Endothelial cell (in vitro differentiated cells): ENCODE data around the gene SORCS3. TPM values are rescaled to one million over a fixed set of nuclear protein-coding genes. Genes with fewer than 3 reads are reported as not detected.

Source experiments
- DNase-seq: peaks from one replicate; pipeline ENCODE4 v3.0.0; 2021; ENCODE audit warnings: low spot score
- H3K27ac Mint-ChIP-seq: one replicate; pipeline ENCODE4 v1.8.0; 2021; ENCODE audit warnings: mixed read lengths, inconsistent platforms; ENCODE audit not compliant: unreplicated experiment
- H3K27me3 Mint-ChIP-seq: one replicate; pipeline ENCODE4 v1.8.0; 2021; ENCODE audit warnings: mild to moderate bottlenecking, moderate library complexity, mixed read lengths, inconsistent platforms; ENCODE audit not compliant: unreplicated experiment
- H3K36me3 Mint-ChIP-seq: one replicate; pipeline ENCODE4 v1.8.0; 2021; ENCODE audit warnings: mild to moderate bottlenecking, low read depth, mixed read lengths, inconsistent platforms; ENCODE audit not compliant: unreplicated experiment
- H3K4me1 Mint-ChIP-seq: one replicate; pipeline ENCODE4 v1.8.0; 2021; ENCODE audit warnings: mild to moderate bottlenecking, mixed read lengths, inconsistent platforms; ENCODE audit not compliant: unreplicated experiment
- H3K4me3 Mint-ChIP-seq: one replicate; pipeline ENCODE4 v1.8.0; 2021; ENCODE audit warnings: mild to moderate bottlenecking, mixed read lengths, inconsistent platforms; ENCODE audit not compliant: unreplicated experiment
- H3K9me3 Mint-ChIP-seq: one replicate; pipeline ENCODE4 v1.8.0; 2021; ENCODE audit warnings: mixed read lengths, inconsistent platforms; ENCODE audit not compliant: unreplicated experiment
- total RNA-seq: library from RNA; stranded (reverse); fragmentation: NEBNext Ultra II Directional; extraction: Animal tissue kit (Norgen Biotek cat#: 25700); gene quantifications from one replicate; pipeline ENCODE4 v1.2.1, GENCODE V29; 2021; ENCODE audit not compliant: unreplicated experiment
- TF ChIP-seq, protein P1 (sequence below): fragments of 200-600 bp; sonication (generic); IDR thresholded peaks from one replicate; pipeline ENCODE4 v1.5.0; 2021; ENCODE audit warnings: antibody characterized with exemption; ENCODE audit not compliant: unreplicated experiment

Gene SORCS3
- total RNA-seq, 1 donor from 2014 or later = not detected

DNA sequence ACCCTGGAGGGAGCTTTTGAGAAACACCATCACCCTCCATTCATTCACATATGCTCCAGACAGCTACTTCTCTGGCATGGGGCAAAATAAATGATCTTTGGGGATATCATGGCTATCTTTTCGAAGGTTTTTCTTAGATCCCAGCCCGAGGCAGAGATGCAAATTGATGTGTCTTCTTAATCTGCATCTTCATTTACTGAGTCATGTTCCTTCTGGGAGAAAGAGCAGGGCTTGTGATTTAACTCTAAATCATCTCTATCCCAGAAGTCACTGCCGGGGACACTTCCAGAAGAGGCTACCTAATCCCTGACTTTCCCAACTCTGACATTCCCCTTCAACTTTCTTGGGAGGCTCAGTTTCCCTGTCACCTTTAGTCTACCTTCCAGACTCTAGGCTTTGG is 90.1 kb downstream of the SORCS3 start:
- Mint-ChIP-seq H3K4me1 (no peaks in the 10 kb centered on the region), H3K4me3 (no peak overlapping the region), H3K27me3 (peaks cover 2% of the 10 kb centered on the region), H3K27ac (no peak overlapping the region), H3K9me3 (peaks cover 7% of the 10 kb centered on the region), H3K36me3 (no peaks in the 10 kb centered on the region)
- TF ChIP-seq, protein P1, sequence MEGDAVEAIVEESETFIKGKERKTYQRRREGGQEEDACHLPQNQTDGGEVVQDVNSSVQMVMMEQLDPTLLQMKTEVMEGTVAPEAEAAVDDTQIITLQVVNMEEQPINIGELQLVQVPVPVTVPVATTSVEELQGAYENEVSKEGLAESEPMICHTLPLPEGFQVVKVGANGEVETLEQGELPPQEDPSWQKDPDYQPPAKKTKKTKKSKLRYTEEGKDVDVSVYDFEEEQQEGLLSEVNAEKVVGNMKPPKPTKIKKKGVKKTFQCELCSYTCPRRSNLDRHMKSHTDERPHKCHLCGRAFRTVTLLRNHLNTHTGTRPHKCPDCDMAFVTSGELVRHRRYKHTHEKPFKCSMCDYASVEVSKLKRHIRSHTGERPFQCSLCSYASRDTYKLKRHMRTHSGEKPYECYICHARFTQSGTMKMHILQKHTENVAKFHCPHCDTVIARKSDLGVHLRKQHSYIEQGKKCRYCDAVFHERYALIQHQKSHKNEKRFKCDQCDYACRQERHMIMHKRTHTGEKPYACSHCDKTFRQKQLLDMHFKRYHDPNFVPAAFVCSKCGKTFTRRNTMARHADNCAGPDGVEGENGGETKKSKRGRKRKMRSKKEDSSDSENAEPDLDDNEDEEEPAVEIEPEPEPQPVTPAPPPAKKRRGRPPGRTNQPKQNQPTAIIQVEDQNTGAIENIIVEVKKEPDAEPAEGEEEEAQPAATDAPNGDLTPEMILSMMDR = no peak
- DNase-seq = no peak

DNA sequence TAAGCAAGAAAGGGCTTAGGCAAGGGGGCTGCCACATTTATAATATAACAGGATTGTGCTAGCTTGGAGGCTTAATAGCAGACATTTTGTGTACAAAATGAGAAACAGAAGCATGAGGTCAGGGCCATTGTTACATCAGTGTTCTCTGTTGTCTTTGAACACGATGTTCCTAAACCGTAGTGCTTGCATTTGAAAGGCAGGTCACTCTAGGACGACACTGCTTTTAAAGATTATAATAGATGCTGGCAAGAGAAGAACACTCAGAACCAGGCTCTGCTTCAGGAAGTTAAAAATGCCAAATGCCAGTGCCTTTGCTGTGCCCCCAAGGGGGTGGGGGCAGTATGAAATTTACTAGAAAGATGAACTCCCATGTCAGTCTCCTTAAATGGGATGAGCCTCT is 91.1 kb downstream of the SORCS3 start:
- peaks cover 2% of the 10 kb centered on the region for H3K27me3 Mint-ChIP-seq
- DNase-seq = no peak
- no peaks in the 10 kb centered on the region for H3K9me3 Mint-ChIP-seq
- H3K27ac Mint-ChIP-seq = no peak overlapping the region
- no peak overlapping the region for H3K4me3 Mint-ChIP-seq
- no peaks in the 10 kb centered on the region for H3K4me1 Mint-ChIP-seq
- TF ChIP-seq, protein P1 = no peak
- H3K36me3 Mint-ChIP-seq = no peaks in the 10 kb centered on the region

GRCh38 chr10:104734433-104734832 is 93.3 kb downstream of the SORCS3 start:
- H3K27ac Mint-ChIP-seq = no peak overlapping the region
- peaks cover 2% of the 10 kb centered on the region for H3K27me3 Mint-ChIP-seq
- no peaks in the 10 kb centered on the region for H3K9me3 Mint-ChIP-seq
- TF ChIP-seq, protein P1 = no peak
- no peak for DNase-seq
- no peaks in the 10 kb centered on the region for H3K4me1 Mint-ChIP-seq
- no peak overlapping the region for H3K4me3 Mint-ChIP-seq
- H3K36me3 Mint-ChIP-seq = no peaks in the 10 kb centered on the region

DNA sequence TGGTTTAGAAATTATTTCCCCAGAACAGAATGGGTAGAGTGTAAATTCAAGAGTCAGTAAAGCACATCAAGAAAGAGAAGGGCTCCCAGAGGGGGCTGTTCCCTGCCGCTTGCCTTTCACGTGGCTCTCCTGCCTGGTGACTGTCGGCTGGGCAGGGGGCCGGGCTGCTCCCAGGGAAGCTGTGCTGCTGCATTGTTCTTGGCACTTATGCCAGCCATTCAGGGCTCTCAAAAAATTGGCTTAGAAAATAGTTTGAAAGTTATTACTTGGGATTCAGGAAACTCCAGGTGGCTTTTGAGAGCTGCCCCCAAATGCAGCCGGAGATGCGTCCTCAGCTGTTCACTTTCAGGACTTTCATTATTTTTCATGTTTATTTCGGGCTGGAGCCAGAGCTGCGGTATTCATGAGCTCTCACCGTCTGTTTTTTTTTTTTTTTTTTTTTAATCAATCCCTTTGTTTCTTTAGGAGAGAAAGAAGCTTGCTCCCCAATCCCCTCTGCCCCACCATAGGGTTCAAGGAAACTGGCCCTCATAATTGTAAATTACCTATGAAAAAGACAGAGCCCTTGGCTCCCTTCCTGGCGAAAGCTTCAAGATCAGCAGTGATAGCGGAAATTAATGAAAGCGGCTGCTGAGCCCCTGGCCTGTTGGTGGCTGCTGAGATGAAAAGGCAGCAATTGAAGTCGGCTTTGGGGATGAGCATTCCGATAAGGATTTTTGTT is 94.1 kb downstream of the SORCS3 start:
- Mint-ChIP-seq H3K27ac (no peak overlapping the region), H3K27me3 (peaks cover 2% of the 10 kb centered on the region), H3K36me3 (no peaks in the 10 kb centered on the region), H3K4me1 (no peaks in the 10 kb centered on the region), H3K4me3 (no peak overlapping the region), H3K9me3 (no peaks in the 10 kb centered on the region)
- DNase-seq = peak; percentile 19
- TF ChIP-seq, protein P1 = no peak

DNA sequence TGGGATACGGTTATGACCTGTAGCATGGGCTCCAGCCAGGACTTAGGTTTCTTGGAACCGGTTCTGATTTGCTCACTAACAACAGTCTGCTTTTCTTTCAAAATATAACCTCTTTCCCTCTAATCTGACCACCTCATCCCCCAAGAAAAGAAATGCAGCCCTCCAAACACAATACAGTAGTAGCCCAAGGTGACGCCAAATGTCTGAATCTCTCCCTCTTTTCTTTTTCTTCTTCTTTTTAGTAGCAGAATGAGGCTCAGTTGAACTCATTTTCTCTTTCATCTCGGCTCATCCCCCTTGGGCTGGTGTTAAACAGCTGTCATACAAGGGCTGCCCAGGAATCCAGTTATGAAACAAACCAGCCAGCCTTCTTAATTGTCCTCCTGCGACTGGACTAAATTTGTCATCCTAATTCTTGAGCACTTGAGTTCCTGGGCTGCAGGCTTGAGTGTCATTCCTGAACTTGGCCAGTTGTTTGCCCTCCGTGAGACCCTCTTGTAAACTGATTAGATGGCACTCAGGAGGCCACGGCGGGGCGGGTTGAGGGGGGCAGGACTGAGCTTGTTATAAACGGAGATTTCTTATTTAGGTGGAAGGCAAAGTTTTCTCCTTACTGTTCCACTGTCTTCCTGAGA is 94.8 kb downstream of the SORCS3 start:
- Mint-ChIP-seq H3K4me3 (no peak overlapping the region), H3K9me3 (no peaks in the 10 kb centered on the region), H3K4me1 (no peaks in the 10 kb centered on the region), H3K27me3 (peaks cover under 1% of the 10 kb centered on the region), H3K27ac (no peak overlapping the region), H3K36me3 (no peaks in the 10 kb centered on the region)
- TF ChIP-seq, protein P1 = no peak
- no peak for DNase-seq
